ENCODE data around the gene ACAP2. TPM values are rescaled to one million over a fixed set of nuclear protein-coding genes. Genes with fewer than 3 reads are reported as not detected.

The ACAP2 gene
- polyA plus RNA-seq, 2 of the 4 experiments (the other 2 are of a cell fraction) = 7.8 to 26.0 TPM

DNA sequence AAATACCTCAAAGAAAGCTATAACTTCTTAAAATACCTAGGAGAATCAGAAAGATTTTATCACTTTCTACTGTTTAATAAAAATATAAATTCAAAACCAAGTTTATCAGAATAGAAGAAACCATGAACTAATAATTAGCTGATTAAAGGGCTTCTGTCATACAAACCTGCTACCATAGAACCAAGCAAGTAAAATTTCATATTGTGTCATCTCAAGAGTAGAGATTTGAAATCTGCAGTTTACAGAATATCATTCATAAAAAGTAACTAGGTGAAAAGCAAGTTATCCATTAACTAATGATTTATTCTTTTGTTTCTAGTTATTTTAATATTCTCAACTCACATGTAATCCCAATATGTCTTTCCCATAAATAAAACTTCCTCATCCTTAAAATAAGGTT is 135.1 kb downstream of the ACAP2 start:
- H3K4me2 ChIP-seq = peak overlapping the region; percentile 57
- FAIRE-seq (no peak), DNase-seq (ENCODE audit: low read depth in 1 of 2, low spot score in 1 of 2) (no peak), ATAC-seq (no peak)
- H3K4me3 ChIP-seq = no peak overlapping the region
- ChIA-PET CTCF (no interaction called here), POLR2A (no interaction called here)
- peaks cover 14% of the 10 kb centered on the region for H3K4me1 ChIP-seq
- no peaks in the 10 kb centered on the region for H3K9me3 ChIP-seq
- H3K27ac ChIP-seq = no peak overlapping the region
- TF ChIP-seq FOXS1 (CRISPR knock-in tag; IDR thresholded peaks at IDR 0.05) (no peak), TP53 (CRISPR knock-in tag; IDR thresholded peaks at IDR 0.05) (no peak), CHD2 (IDR thresholded peaks at IDR 0.05; ENCODE audit: low read length, partially characterized antibody) (no peak)

DNA sequence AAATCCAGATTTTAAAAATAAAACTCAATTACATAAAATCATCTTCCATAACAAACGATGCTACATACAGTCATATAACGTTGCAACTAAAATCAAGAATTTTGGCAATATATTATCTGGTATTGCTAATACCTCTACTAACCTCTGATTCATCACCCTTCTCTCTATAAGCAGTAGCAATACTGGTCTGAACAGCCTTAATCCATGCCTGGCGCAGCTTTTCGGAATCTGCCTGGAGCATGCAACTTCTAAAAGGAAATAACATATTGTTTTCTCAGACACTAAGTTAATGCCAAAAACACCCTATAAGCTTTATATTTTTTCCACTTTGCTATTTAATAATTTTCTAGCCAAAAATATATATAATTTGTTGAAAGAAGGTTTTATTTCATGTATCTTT is 136.5 kb downstream of the ACAP2 start:
- Histone ChIP-seq H3K4me1 (peaks cover 14% of the 10 kb centered on the region), H3K9me3 (no peaks in the 10 kb centered on the region), H3K4me2 (no peak overlapping the region), H3K27ac (no peak overlapping the region), H3K4me3 (no peak overlapping the region)
- ATAC-seq = no peak
- 92% methylated on average over 4 of the region's 4 CpGs for WGBS (ENCODE audit: missing lambda C conversion rate)
- ChIA-PET POLR2A (no interaction called here), CTCF (interaction anchor here (1.4 to 1.9 kb wide), 2 partner anchors 35 to 37 kb away, joined by 3 to 9 read pairs; partner anchors contain the start of gene XXYLT1)
- no peak for TF ChIP-seq HDAC2 (IDR thresholded peaks at IDR 0.05)
- no peak for TF ChIP-seq KDM1A (IDR thresholded peaks at IDR 0.05; ENCODE audit: low read depth)
- no peak for TF ChIP-seq ZC3H11A (IDR thresholded peaks at IDR 0.05)
- no peak for TF ChIP-seq ZNF302 (CRISPR knock-in tag; IDR thresholded peaks at IDR 0.05)
- TF ChIP-seq, protein P1, sequence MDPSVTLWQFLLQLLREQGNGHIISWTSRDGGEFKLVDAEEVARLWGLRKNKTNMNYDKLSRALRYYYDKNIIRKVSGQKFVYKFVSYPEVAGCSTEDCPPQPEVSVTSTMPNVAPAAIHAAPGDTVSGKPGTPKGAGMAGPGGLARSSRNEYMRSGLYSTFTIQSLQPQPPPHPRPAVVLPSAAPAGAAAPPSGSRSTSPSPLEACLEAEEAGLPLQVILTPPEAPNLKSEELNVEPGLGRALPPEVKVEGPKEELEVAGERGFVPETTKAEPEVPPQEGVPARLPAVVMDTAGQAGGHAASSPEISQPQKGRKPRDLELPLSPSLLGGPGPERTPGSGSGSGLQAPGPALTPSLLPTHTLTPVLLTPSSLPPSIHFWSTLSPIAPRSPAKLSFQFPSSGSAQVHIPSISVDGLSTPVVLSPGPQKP (IDR thresholded peaks at IDR 0.05; ENCODE audit: low read depth, low read length) = no peak
- no peak for TF ChIP-seq JUNB (IDR thresholded peaks at IDR 0.05)
- no peak for TF ChIP-seq HEYL (CRISPR knock-in tag; IDR thresholded peaks at IDR 0.05)
- no peak for TF ChIP-seq TFCP2L1 (CRISPR knock-in tag; IDR thresholded peaks at IDR 0.05)
- no peak for TF ChIP-seq KDM5A (IDR thresholded peaks at IDR 0.05)
- no peak for TF ChIP-seq RNF2 (IDR thresholded peaks at IDR 0.05; ENCODE audit: borderline replicate concordance, low read depth)
- no peak for TF ChIP-seq EHMT2 (IDR thresholded peaks at IDR 0.05; ENCODE audit: low read depth)
- TF ChIP-seq HOXB13 (CRISPR knock-in tag; IDR thresholded peaks at IDR 0.05; ENCODE audit: low read depth) = no peak
- TF ChIP-seq, protein P2, sequence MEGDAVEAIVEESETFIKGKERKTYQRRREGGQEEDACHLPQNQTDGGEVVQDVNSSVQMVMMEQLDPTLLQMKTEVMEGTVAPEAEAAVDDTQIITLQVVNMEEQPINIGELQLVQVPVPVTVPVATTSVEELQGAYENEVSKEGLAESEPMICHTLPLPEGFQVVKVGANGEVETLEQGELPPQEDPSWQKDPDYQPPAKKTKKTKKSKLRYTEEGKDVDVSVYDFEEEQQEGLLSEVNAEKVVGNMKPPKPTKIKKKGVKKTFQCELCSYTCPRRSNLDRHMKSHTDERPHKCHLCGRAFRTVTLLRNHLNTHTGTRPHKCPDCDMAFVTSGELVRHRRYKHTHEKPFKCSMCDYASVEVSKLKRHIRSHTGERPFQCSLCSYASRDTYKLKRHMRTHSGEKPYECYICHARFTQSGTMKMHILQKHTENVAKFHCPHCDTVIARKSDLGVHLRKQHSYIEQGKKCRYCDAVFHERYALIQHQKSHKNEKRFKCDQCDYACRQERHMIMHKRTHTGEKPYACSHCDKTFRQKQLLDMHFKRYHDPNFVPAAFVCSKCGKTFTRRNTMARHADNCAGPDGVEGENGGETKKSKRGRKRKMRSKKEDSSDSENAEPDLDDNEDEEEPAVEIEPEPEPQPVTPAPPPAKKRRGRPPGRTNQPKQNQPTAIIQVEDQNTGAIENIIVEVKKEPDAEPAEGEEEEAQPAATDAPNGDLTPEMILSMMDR (IDR thresholded peaks at IDR 0.05) = no peak
- TF ChIP-seq, protein P3, sequence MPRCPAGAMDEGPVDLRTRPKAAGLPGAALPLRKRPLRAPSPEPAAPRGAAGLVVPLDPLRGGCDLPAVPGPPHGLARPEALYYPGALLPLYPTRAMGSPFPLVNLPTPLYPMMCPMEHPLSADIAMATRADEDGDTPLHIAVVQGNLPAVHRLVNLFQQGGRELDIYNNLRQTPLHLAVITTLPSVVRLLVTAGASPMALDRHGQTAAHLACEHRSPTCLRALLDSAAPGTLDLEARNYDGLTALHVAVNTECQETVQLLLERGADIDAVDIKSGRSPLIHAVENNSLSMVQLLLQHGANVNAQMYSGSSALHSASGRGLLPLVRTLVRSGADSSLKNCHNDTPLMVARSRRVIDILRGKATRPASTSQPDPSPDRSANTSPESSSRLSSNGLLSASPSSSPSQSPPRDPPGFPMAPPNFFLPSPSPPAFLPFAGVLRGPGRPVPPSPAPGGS (IDR thresholded peaks at IDR 0.05) = no peak
- TF ChIP-seq ZSCAN20 (CRISPR knock-in tag; IDR thresholded peaks at IDR 0.05) = no peak
- TF ChIP-seq, protein P4, sequence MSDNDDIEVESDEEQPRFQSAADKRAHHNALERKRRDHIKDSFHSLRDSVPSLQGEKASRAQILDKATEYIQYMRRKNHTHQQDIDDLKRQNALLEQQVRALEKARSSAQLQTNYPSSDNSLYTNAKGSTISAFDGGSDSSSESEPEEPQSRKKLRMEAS (IDR thresholded peaks at IDR 0.05) = no peak
- TF ChIP-seq, protein P5, sequence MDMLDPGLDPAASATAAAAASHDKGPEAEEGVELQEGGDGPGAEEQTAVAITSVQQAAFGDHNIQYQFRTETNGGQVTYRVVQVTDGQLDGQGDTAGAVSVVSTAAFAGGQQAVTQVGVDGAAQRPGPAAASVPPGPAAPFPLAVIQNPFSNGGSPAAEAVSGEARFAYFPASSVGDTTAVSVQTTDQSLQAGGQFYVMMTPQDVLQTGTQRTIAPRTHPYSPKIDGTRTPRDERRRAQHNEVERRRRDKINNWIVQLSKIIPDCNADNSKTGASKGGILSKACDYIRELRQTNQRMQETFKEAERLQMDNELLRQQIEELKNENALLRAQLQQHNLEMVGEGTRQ (IDR thresholded peaks at IDR 0.05) = no peak
- no peak for DNase-seq (ENCODE audit: low read depth in 1 of 2, low spot score in 1 of 2)
- no peak for FAIRE-seq

DNA sequence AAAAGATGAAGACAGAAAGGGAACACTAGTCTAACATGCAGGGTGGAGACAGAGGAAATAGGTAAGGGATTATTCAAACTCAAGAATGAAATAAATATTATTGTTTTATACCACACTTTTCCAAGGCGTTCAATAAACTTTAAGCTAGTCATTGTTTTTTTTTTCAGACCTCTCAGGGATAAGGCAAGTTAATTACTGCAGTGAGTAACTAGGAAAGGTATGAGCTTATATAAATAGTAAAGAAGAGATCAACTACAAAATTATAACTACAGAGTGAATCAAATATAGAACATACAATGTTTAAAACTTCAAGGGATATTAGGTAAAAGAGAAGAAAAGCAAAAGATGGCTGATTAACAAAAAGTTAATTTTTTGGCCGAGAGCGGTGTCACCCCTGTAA is 140.4 kb downstream of the ACAP2 start:
- ChIA-PET CTCF (interaction anchor here (0.9 kb wide), 1 partner anchor 24 kb away, joined by 3 read pairs; no protein-coding TSS in a partner anchor), POLR2A (interaction anchor here (0.6 kb wide), 1 partner anchor 88 kb away, joined by 5 read pairs; no protein-coding TSS in a partner anchor)
- FAIRE-seq (no peak), ATAC-seq (no peak), DNase-seq (ENCODE audit: low read depth in 1 of 2, low spot score in 1 of 2) (no peak)
- Histone ChIP-seq H3K27ac (no peak overlapping the region), H3K9me3 (no peaks in the 10 kb centered on the region), H3K4me2 (no peak overlapping the region), H3K4me1 (peaks cover under 1% of the 10 kb centered on the region; the same call in 2 of the 3 replicates), H3K4me3 (no peak overlapping the region)
- WGBS (ENCODE audit: missing lambda C conversion rate) = 93% methylated on average over 3 of the region's 3 CpGs
- TF ChIP-seq FOSB (CRISPR knock-in tag; IDR thresholded peaks at IDR 0.05) (no peak), RCOR1 (IDR thresholded peaks at IDR 0.05; ENCODE audit: low read depth, low read length) (no peak), ZC3H11A (IDR thresholded peaks at IDR 0.05) (no peak), JUN (IDR thresholded peaks at IDR 0.05) (no peak), RNF2 (IDR thresholded peaks at IDR 0.05; ENCODE audit: borderline replicate concordance, low read depth) (no peak)
- TF ChIP-seq, protein P6, sequence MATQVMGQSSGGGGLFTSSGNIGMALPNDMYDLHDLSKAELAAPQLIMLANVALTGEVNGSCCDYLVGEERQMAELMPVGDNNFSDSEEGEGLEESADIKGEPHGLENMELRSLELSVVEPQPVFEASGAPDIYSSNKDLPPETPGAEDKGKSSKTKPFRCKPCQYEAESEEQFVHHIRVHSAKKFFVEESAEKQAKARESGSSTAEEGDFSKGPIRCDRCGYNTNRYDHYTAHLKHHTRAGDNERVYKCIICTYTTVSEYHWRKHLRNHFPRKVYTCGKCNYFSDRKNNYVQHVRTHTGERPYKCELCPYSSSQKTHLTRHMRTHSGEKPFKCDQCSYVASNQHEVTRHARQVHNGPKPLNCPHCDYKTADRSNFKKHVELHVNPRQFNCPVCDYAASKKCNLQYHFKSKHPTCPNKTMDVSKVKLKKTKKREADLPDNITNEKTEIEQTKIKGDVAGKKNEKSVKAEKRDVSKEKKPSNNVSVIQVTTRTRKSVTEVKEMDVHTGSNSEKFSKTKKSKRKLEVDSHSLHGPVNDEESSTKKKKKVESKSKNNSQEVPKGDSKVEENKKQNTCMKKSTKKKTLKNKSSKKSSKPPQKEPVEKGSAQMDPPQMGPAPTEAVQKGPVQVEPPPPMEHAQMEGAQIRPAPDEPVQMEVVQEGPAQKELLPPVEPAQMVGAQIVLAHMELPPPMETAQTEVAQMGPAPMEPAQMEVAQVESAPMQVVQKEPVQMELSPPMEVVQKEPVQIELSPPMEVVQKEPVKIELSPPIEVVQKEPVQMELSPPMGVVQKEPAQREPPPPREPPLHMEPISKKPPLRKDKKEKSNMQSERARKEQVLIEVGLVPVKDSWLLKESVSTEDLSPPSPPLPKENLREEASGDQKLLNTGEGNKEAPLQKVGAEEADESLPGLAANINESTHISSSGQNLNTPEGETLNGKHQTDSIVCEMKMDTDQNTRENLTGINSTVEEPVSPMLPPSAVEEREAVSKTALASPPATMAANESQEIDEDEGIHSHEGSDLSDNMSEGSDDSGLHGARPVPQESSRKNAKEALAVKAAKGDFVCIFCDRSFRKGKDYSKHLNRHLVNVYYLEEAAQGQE (IDR thresholded peaks at IDR 0.05) = no peak

Measured in A549 (cell line).